K562 (cell line): ENCODE data around the gene CHAMP1. TPM values are rescaled to one million over a fixed set of nuclear protein-coding genes. Genes with fewer than 3 reads are reported as not detected.
A peak's percentile ranks its signal among the peaks of the same experiment; 100 is the strongest.

Source experiments
- ATAC-seq: fragments of 200-7000 bp; cut with Tn5 transposase; 3 replicates; pipeline ENCODE4 v1.9.1; 2020; ENCODE audit warnings: moderate library complexity
- BruUV-seq: library from RNA; stranded (reverse); fragments of 400-500 nt; replicated peaks from 2 replicates; lab custom pipeline; 2021; lab: Mats Ljungman, UMichigan
- CTCF ChIA-PET: fragments of 300-600 bp; formaldehyde crosslinking; extraction: SDS; loops from one replicate; lab custom pipeline; 2021; ENCODE audit warnings: low intra/inter-chr PET ratio; lab: Yijun Ruan, JAX
- POLR2A ChIA-PET: fragments of 300-600, 350-650 bp; sonication (Branson Sonifier 250); formaldehyde crosslinking; extraction: SDS; loops from one replicate; lab custom pipeline; 2021; ENCODE audit warnings: antibody characterized with exemption, inconsistent platforms; lab: Yijun Ruan, JAX
- DNase-seq, 4 experiments: peaks; one replicate each; pipeline versions ENCODE4 v3.0.0 to v3.0.0-alpha.2; 2011 to 2018; ENCODE audit warnings: low spot score in 3 of 4, mixed read lengths in 3 of 4; ENCODE audit errors: extremely low read depth in 1 of 4
- FAIRE-seq: peaks from 2 replicates; lab custom pipeline; 2011; peaks lifted over from hg19 to GRCh38; lab: Jason Lieb, UNC
- H2AFZ ChIP-seq: 2 replicates; pipeline ENCODE4 v1.6.0; 2011; ENCODE audit warnings: low read depth, low read length, control low read depth, inconsistent platforms
- H3K27ac ChIP-seq: fragments of 200-600 bp; 3 replicates; pipeline ENCODE4 v1.8.0; 2011; ENCODE audit warnings: low read depth, mild to moderate bottlenecking, control low read depth, inconsistent platforms, low read length, moderate library complexity, mixed read lengths; ENCODE audit errors: extremely low read depth
- H3K27me3 ChIP-seq, 2 experiments: fragments of 300-600 bp in 1 of 2; 2 replicates in 1 of 2; 3 replicates in 1 of 2; pipeline versions ENCODE4 v1.6.0 to v1.8.0; 2011; ENCODE audit warnings: inconsistent platforms in 2 of 2, low read length in 2 of 2, mild to moderate bottlenecking in 1 of 2, mixed read lengths in 1 of 2, moderate library complexity in 1 of 2; ENCODE audit not compliant: control insufficient read depth in 2 of 2, insufficient read depth in 2 of 2
- H3K36me3 ChIP-seq: fragments of 300-600 bp; 3 replicates; pipeline ENCODE4 v1.8.0; 2011; ENCODE audit warnings: mild to moderate bottlenecking, low read length, inconsistent platforms; ENCODE audit not compliant: control insufficient read depth, insufficient read depth
- H3K4me1 ChIP-seq, 2 experiments: fragments of 200-600 bp in 1 of 2; replicated peaks in 1 of 2; 2 replicates in 1 of 2; 3 replicates in 1 of 2; pipeline versions ENCODE4 v1.5.1 to v1.8.0; 2011; ENCODE audit warnings: inconsistent platforms in 2 of 2, low read length in 2 of 2, mild to moderate bottlenecking in 1 of 2, mixed read lengths in 1 of 2, moderate library complexity in 1 of 2; ENCODE audit not compliant: control insufficient read depth in 2 of 2, insufficient read depth in 2 of 2
- H3K4me2 ChIP-seq: 2 replicates; pipeline ENCODE4 v1.6.1; 2011; ENCODE audit warnings: low read length, control low read depth, inconsistent platforms, mixed read lengths; ENCODE audit not compliant: insufficient read depth
- H3K4me3 ChIP-seq: fragments of 200-600 bp; sonication (generic), shearing (Covaris generic); 2 replicates; pipeline ENCODE4 v1.5.1; 2016; ENCODE audit warnings: control low read depth, inconsistent platforms
- H3K79me2 ChIP-seq: fragments of 200-600 bp; 3 replicates; pipeline ENCODE4 v1.8.0; 2011; ENCODE audit warnings: low read length, inconsistent platforms; ENCODE audit not compliant: control insufficient read depth, insufficient read depth
- H3K9ac ChIP-seq, 2 experiments: 2 replicates each; pipeline versions ENCODE4 v1.6.0 to v1.6.1; 2011; ENCODE audit warnings: low read depth in 2 of 2, low read length in 2 of 2, control low read depth in 1 of 2, inconsistent platforms in 1 of 2, mild to moderate bottlenecking in 1 of 2, mixed read lengths in 1 of 2; ENCODE audit not compliant: insufficient read depth in 1 of 2
- H3K9me1 ChIP-seq: one replicate; pipeline ENCODE4 v1.6.0; 2011; ENCODE audit warnings: inconsistent platforms, mild to moderate bottlenecking, low read length, moderate library complexity; ENCODE audit not compliant: control insufficient read depth, insufficient read depth
- H3K9me3 ChIP-seq: replicated peaks from 2 replicates; pipeline ENCODE4 v1.5.1; 2011; ENCODE audit warnings: low read depth, low read length, inconsistent platforms; ENCODE audit not compliant: control insufficient read depth, insufficient read depth
- H4K20me1 ChIP-seq: replicated peaks from 2 replicates; pipeline ENCODE4 v1.6.1; 2011; ENCODE audit warnings: low read length, inconsistent platforms, mixed read lengths; ENCODE audit not compliant: control insufficient read depth, insufficient read depth
- CBFA2T2 ChIP-seq: fragments of 450-650 bp; conservative IDR thresholded peaks from 2 replicates; pipeline ENCODE4 v1.6.1; 2017; ENCODE audit warnings: mild to moderate bottlenecking
- DPF2 ChIP-seq: fragments of 450-650 bp; IDR thresholded peaks from 2 replicates; pipeline ENCODE4 v1.6.1; 2016
- ELF2 ChIP-seq: fragments of 250-450 bp; sonication (Bioruptor Pico); IDR thresholded peaks from 2 replicates; pipeline ENCODE4 v1.5.0; 2021; ENCODE audit warnings: mild to moderate bottlenecking
- ELF4 ChIP-seq: fragments of 450-650 bp; formaldehyde crosslinking; IDR thresholded peaks from 2 replicates; pipeline ENCODE4 v1.4.0; 2022; ENCODE audit warnings: missing genetic modification characterization
- GTF2E2 ChIP-seq: fragments of 200-800 bp; sonication (Bioruptor generic); IDR thresholded peaks from 2 replicates; pipeline ENCODE4 v1.6.1; 2016; ENCODE audit warnings: missing genetic modification characterization, missing compliant biosample characterization
- IFI16 ChIP-seq: fragments of 250-450 bp; sonication (Bioruptor Pico); IDR thresholded peaks from 2 replicates; pipeline ENCODE4 v2.1.2; 2022; ENCODE audit warnings: mild to moderate bottlenecking, inconsistent platforms
- NFATC3 ChIP-seq: fragments of 450-650 bp; IDR thresholded peaks from 2 replicates; pipeline ENCODE4 v1.6.1; 2017; ENCODE audit warnings: mild to moderate bottlenecking
- PRPF4 ChIP-seq: fragments of 200-400 bp; formaldehyde crosslinking; IDR thresholded peaks from one replicate; pipeline ENCODE4 v1.6.1; 2017; ENCODE audit warnings: low read length, low read depth, mild to moderate bottlenecking; ENCODE audit not compliant: insufficient read depth, poor library complexity, severe bottlenecking
- SMARCA5 ChIP-seq: fragments of 450-650 bp; IDR thresholded peaks from 2 replicates; pipeline ENCODE4 v1.6.1; 2016
- TAF15 ChIP-seq: fragments of 200-400 bp; formaldehyde crosslinking; IDR thresholded peaks from 2 replicates; pipeline ENCODE4 v1.6.1; 2017; ENCODE audit warnings: mild to moderate bottlenecking, low read depth, low read length, moderate library complexity
- TOE1 ChIP-seq, 2 experiments: fragments of 450-650 bp in 1 of 2; sonication (generic) in 1 of 2; formaldehyde crosslinking in 1 of 2; IDR thresholded peaks; 2 replicates each; pipeline versions ENCODE4 v1.7.1 to v1.8.0; 2016 to 2022; ENCODE audit warnings: borderline replicate concordance in 2 of 2, mild to moderate bottlenecking in 2 of 2, antibody characterized with exemption in 1 of 2, inconsistent platforms in 1 of 2, low read depth in 1 of 2, missing genetic modification reagents in 1 of 2, moderate library complexity in 1 of 2
- WHSC1 ChIP-seq: IDR thresholded peaks from one replicate; pipeline ENCODE4 v1.6.1; 2012; ENCODE audit warnings: low read length, control low read depth, inconsistent platforms
- ZC3H4 ChIP-seq: sonication (generic); formaldehyde crosslinking; IDR thresholded peaks from 2 replicates; pipeline ENCODE4 v1.9.0; 2021; ENCODE audit warnings: missing genetic modification reagents, borderline replicate concordance
- ZNF431 ChIP-seq: sonication (generic); formaldehyde crosslinking; IDR thresholded peaks from 2 replicates; pipeline ENCODE4 v1.8.0; 2022; ENCODE audit warnings: mild to moderate bottlenecking, missing genetic modification reagents
- WGBS: fragments of 100-300 bp; shearing (Covaris generic); methylation state at CpG from one replicate; pipeline ENCODE4 v1.1.6; 2016; ENCODE audit warnings: low coverage, mixed read lengths; ENCODE audit not compliant: insufficient coverage; ENCODE audit errors: missing lambda C conversion rate; 5-methylcytosine and 5-hydroxymethylcytosine counted together
- in situ Hi-C: fragments of 300-500 bp; cut with MboI; formaldehyde crosslinking; loops from 4 replicates; pipeline ENCODE4 v1.15.0; 2018; ENCODE audit warnings: inconsistent platforms, mixed read lengths
- intact Hi-C: fragments of 100-400 bp; cut with micrococcal nuclease; formaldehyde crosslinking; loops from 2 replicates; pipeline ENCODE4 v1.14.2; 2022
- polyA plus RNA-seq, 8 experiments: library from polyadenylated mRNA; depleted of rRNA in 4 of 8; stranded (reverse) in 5 of 8; unstranded in 3 of 8; fragments of >200 nt; fragmentation: Nextera tagmentation in 2 of 8; fragmentation: Illumina TruSeq in 1 of 8; extraction: Ambion mirVana in 2 of 8; extraction: Trizol in 1 of 8; gene quantifications; 2 replicates each; pipeline versions ENCODE4 v1.2.1 to v1.2.3, GENCODE V29; 2011 to 2014; ENCODE audit warnings: inconsistent platforms in 1 of 8, missing spikeins in 1 of 8
- total RNA-seq, 7 experiments: library from RNA; depleted of rRNA in 6 of 7; stranded (reverse); fragments of >200 nt in 6 of 7; fragmentation: Illumina TruSeq in 2 of 7; extraction: Trizol in 2 of 7; gene quantifications; 2 replicates each; pipeline versions ENCODE4 v1.2.1 to v1.2.3, GENCODE V29; 2011 to 2021; ENCODE audit warnings: low replicate concordance in 1 of 7
- TF ChIP-seq, protein P1 (sequence below): fragments of 450-650 bp; formaldehyde crosslinking; IDR thresholded peaks from 2 replicates; pipeline ENCODE4 v1.4.0; 2022; ENCODE audit warnings: mild to moderate bottlenecking, moderate library complexity
- TF ChIP-seq, protein P2 (sequence below): fragments of 250-450 bp; sonication (Bioruptor Pico); IDR thresholded peaks from 2 replicates; pipeline ENCODE4 v1.4.0; 2020; ENCODE audit warnings: borderline replicate concordance

The CHAMP1 gene
- total and polyA plus RNA-seq, 9 of the 15 experiments (the other 6 are each of a cell fraction or from before 2014, with no cell fraction given): 0.70 to 40.6 (median 15.3) TPM

DNA sequence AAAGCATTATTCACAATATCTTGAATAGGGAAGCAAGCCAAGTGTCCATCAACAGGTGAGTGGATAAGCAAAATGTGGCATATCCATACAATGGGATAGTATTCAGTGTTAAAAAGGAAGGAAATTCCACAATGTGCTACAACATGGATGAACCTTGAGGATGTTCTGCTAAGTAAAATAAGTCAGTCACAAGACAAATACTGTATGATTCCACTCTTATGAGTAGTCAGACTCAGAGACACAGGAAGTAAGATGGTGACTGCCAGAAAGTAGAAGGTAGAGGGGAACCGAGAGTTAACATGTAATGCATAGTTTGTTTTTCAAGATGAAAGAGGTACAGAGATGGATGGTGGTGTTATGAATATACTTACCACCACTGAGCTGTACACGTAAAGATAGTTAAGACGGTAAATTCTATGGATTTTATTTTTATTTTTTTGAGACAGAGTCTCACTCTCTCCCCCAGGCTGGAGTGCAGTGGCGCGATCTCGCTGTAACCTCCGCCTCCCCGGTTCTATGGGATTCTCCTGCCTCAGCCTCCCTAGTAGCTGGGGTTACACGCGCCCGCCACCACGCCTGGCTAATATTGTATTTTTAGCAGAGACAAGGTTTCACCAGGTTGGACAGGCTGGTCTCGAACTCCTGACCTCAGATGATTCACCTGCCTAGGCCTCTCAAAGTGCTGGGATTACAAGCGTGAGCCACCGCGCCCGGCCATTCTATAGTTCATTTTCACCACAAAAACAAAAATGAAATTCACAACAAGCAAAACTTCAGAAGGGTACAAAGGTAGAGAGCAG is 1.0 kb upstream of the CHAMP1 start:
- POLR2A ChIA-PET: no interaction called here
- Histone ChIP-seq H3K9ac (peak overlapping the region; percentile 86 to 88), H4K20me1 (no peaks in the 10 kb centered on the region), H3K9me1 (no peaks in the 10 kb centered on the region), H3K9me3 (no peaks in the 10 kb centered on the region), H3K36me3 (peaks cover 3% of the 10 kb centered on the region; the same call in 2 of the 3 replicates), H3K4me2 (peak overlapping the region; percentile 89), H3K79me2 (peaks cover 54% of the 10 kb centered on the region), H3K4me3 (peak overlapping the region; percentile 75), H3K4me1 (peaks cover 3 to 16% of the 10 kb centered on the region in 2 experiments; a peak in 4 of 5 replicates), H3K27ac (peak overlapping the region; percentile 77), H2AFZ (peak overlapping the region; percentile 99), H3K27me3 (no peaks in the 10 kb centered on the region)
- BruUV-seq: no TSS peak
- CTCF ChIA-PET: no interaction called here
- in situ Hi-C loops: no loop called here
- intact Hi-C loops: no loop called here
- ATAC-seq (peak; percentile 40), DNase-seq (peak in 1 of 4 experiments; percentile 47), FAIRE-seq (peak; percentile 83)
- WGBS: 6% methylated on average over 15 of the region's 17 CpGs
- TF ChIP-seq CBFA2T2 (no peak), IFI16 (CRISPR knock-in tag) (no peak), DPF2 (no peak; the same call in 1 of the 2 replicates), SMARCA5 (no peak), GTF2E2 (tag) (no peak), ELF2 (CRISPR knock-in tag) (no peak), TOE1 (IDR thresholded peaks at IDR 0.05; ENCODE audit: borderline replicate concordance) (peak; percentile 77; the same call in 1 of the 2 replicates), TOE1 (CRISPR knock-in tag; IDR thresholded peaks at IDR 0.05; ENCODE audit: borderline replicate concordance, low read depth) (no peak), ZC3H4 (CRISPR knock-in tag) (no peak), TAF15 (no peak), PRPF4 (no peak), ZNF431 (CRISPR knock-in tag) (no peak), WHSC1 (no peak), ELF4 (CRISPR knock-in tag) (no peak), NFATC3 (no peak)
- TF ChIP-seq, protein P1, sequence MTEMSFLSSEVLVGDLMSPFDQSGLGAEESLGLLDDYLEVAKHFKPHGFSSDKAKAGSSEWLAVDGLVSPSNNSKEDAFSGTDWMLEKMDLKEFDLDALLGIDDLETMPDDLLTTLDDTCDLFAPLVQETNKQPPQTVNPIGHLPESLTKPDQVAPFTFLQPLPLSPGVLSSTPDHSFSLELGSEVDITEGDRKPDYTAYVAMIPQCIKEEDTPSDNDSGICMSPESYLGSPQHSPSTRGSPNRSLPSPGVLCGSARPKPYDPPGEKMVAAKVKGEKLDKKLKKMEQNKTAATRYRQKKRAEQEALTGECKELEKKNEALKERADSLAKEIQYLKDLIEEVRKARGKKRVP (CRISPR knock-in tag): no peak
- TF ChIP-seq, protein P2, sequence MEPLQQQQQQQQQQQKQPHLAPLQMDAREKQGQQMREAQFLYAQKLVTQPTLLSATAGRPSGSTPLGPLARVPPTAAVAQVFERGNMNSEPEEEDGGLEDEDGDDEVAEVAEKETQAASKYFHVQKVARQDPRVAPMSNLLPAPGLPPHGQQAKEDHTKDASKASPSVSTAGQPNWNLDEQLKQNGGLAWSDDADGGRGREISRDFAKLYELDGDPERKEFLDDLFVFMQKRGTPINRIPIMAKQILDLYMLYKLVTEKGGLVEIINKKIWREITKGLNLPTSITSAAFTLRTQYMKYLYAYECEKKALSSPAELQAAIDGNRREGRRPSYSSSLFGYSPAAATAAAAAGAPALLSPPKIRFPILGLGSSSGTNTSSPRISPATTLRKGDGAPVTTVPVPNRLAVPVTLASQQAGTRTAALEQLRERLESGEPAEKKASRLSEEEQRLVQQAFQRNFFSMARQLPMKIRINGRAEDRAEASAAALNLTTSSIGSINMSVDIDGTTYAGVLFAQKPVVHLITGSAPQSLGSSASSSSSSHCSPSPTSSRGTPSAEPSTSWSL (CRISPR knock-in tag): no peak
